Left forelimb (tissue), 1 donor: ENCODE results near the gene TCEAL3.
A peak's percentile ranks its signal among the peaks of the same experiment; 100 is the strongest.
"Not testable (repeated sequence)": the region's sequence is repeated elsewhere in the genome, so short reads cannot be mapped to it uniquely, and the experiment has no call there.

Experiments
- DNase-seq: peaks from one replicate; pipeline ENCODE4 v3.0.0-alpha.2; 2018; ENCODE audit warnings: low spot score

TCEAL3 gene

GRCh38 chrX:103607364-103608305 lies at the start of gene TCEAL3:
TCEAL3 (plus strand) TSS chrX:103607963; CDS start chrX:103609065, 1,102 bp downstream.
- peak; percentile 65 for DNase-seq

GRCh38 chrX:103560256-103560655 lies 47.5 kb upstream of the TCEAL3 start:
- no peak for DNase-seq

- no peak for DNase-seq
Observed at GRCh38 chrX:103562801-103563200, 45.0 kb upstream of the TCEAL3 start.

- no peak for DNase-seq
Observed at GRCh38 chrX:103565197-103565596, 42.6 kb upstream of the TCEAL3 start.

- DNase-seq: no peak
Observed at GRCh38 chrX:103565752-103566151, 42.0 kb upstream of the TCEAL3 start.

- DNase-seq: no peak
Observed at GRCh38 chrX:103571121-103571520, 36.6 kb upstream of the TCEAL3 start.

- DNase-seq: no peak
Observed at GRCh38 chrX:103571726-103572125, 36.0 kb upstream of the TCEAL3 start.

- DNase-seq: no peak
Observed at GRCh38 chrX:103573202-103573601, 34.6 kb upstream of the TCEAL3 start.

GRCh38 chrX:103584596-103584995 lies 23.2 kb upstream of the TCEAL3 start:
- no peak for DNase-seq

GRCh38 chrX:103585411-103586313 lies 22.1 kb upstream of the TCEAL3 start, which contains the start of gene TCEAL4:
TCEAL4 (plus strand) TSS chrX:103585515; CDS start chrX:103586676, 1,161 bp downstream.
- peak; percentile 63 for DNase-seq

- no peak for DNase-seq
Observed at GRCh38 chrX:103586314-103586646, 21.5 kb upstream of the TCEAL3 start.

GRCh38 chrX:103586659-103587058 lies 21.1 kb upstream of the TCEAL3 start:
- no peak for DNase-seq

- not testable (repeated sequence) for DNase-seq
Observed at GRCh38 chrX:103592295-103592694, 15.5 kb upstream of the TCEAL3 start.

GRCh38 chrX:103595202-103595601 lies 12.6 kb upstream of the TCEAL3 start:
- not testable (repeated sequence) for DNase-seq

GRCh38 chrX:103608306-103608963 lies 672 bp downstream of the TCEAL3 start:
- DNase-seq: peak; percentile 62

GRCh38 chrX:103610282-103610681 lies 2.5 kb downstream of the TCEAL3 start:
- no peak for DNase-seq

GRCh38 chrX:103613362-103613890 lies 5.7 kb downstream of the TCEAL3 start:
- no peak for DNase-seq

GRCh38 chrX:103614999-103615398 lies 7.2 kb downstream of the TCEAL3 start:
- DNase-seq: no peak

- no peak for DNase-seq
Observed at GRCh38 chrX:103615781-103616371, 8.1 kb downstream of the TCEAL3 start.

- no peak for DNase-seq
Observed at GRCh38 chrX:103616676-103617186, 9.0 kb downstream of the TCEAL3 start.

- DNase-seq: no peak
Observed at GRCh38 chrX:103624111-103624510, 16.3 kb downstream of the TCEAL3 start.
